GM12878 (cell line): ENCODE data around the gene INPP5D.

Source experiments
- SMC3 ChIP-seq: IDR thresholded peaks from 2 replicates; pipeline ENCODE4 v1.6.1; 2011; ENCODE audit warnings: low read length, improper control_type of control experiment, borderline replicate concordance
- SP1 ChIP-seq: IDR thresholded peaks from one replicate; pipeline ENCODE4 v1.6.1; 2011; ENCODE audit warnings: low read depth, low read length

GRCh38 chr2:233251306-233252116 is 191.4 kb downstream of the INPP5D start, which contains the start of gene ATG16L1:
- TF ChIP-seq SP1 (peak; percentile 42), SMC3 (peak; percentile 92)
